Measurements from ENCODE around the gene PGGHG.
"Not testable (repeated sequence)": the region's sequence is repeated elsewhere in the genome, so short reads cannot be mapped to it uniquely, and the experiment has no call there.

The PGGHG gene

GRCh38 chr11:330307-330693 lies 41.4 kb downstream of the PGGHG start:
- in situ Hi-C loops (cut with MboI; ENCODE audit: low sequenced_read_pairs, unreplicated experiment), result no loop called here
- TF ChIP-seq CTCF (IDR thresholded peaks at IDR 0.05; ENCODE audit: borderline replicate concordance, control extremely low read depth, extremely low read depth, insufficient read depth, missing control alignments), result no peak
- no peak for DNase-seq (ENCODE audit: low spot score)

DNA sequence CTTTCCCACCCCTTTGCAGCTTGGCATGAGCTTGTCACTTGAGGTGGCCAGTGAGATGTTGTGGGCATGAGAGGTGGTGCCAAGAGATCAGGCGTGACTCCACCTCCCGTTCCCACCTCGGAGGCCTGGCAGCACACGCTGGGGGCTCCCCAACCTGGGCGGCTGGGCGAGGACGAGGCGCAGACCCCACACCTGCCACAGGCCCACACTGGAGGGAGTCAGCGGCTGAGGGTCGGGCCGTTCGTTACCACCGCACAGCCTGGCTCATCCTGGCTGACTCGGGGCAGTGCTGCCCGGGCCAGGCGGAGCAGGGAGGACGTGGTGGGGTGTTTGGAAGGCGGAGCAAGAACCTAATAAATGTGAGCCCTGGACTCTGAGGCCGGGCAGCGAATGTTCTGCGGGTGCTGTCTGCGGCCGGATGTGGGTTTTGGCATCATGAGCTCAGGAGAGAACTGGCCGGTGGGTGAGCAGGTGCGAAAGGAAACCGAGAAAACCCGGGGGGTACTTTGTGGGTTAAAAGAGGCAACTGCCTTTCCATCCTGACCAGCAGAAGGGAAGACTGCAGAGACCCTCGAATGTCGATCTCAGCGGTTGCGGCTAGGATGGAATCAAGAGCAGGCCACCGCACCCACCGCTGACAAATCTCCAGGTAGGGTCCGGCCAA lies 41.9 kb downstream of the PGGHG start:
- no peak for DNase-seq (ENCODE audit: low spot score)
- in situ Hi-C loops (cut with MboI; ENCODE audit: low sequenced_read_pairs, unreplicated experiment), result no loop called here
- TF ChIP-seq CTCF (IDR thresholded peaks at IDR 0.05; ENCODE audit: borderline replicate concordance, control extremely low read depth, extremely low read depth, insufficient read depth, missing control alignments), result no peak

DNA sequence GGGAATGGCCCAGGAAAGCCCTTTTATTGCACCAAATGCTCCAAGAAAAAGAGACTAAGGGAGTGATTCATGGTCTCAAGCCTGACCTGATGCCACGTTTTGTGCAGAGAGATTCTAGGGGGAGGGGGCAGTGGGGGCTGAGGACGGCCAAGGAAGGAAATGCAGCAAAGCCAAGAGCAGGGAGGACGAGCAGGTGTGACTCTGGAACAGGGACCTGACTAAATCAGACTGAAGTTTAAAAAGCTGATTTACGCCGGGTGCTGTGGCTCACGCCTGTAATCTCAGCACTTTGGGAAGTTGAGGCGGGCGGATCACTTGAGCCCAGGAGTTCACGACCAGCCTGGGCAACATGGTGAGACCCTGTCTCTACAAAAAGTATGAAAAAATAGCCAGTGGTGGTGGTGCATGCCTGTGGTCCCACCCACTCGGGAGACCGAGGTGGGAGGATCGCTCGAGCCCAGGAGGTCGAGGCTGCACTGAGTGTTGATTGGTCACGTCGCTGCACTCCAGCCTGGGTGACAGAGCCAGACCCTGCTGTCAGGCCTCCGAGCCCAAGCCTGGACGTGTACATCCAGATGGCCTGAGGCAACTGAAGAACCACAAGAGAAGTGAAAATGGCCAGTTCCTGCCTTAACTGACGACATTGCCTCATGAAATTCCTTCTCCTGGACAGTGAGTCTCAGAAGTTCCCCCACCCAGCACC lies 42.6 kb downstream of the PGGHG start:
- in situ Hi-C loops (cut with MboI; ENCODE audit: low sequenced_read_pairs, unreplicated experiment), result no loop called here
- no peak for DNase-seq (ENCODE audit: low spot score)
- no peak for TF ChIP-seq CTCF (IDR thresholded peaks at IDR 0.05; ENCODE audit: borderline replicate concordance, control extremely low read depth, extremely low read depth, insufficient read depth, missing control alignments)

GRCh38 chr11:332651-333480 lies 43.9 kb downstream of the PGGHG start:
- no peak for TF ChIP-seq CTCF (IDR thresholded peaks at IDR 0.05; ENCODE audit: borderline replicate concordance, control extremely low read depth, extremely low read depth, insufficient read depth, missing control alignments)
- in situ Hi-C loops (cut with MboI; ENCODE audit: low sequenced_read_pairs, unreplicated experiment), result no loop called here
- no peak for DNase-seq (ENCODE audit: low spot score)

DNA sequence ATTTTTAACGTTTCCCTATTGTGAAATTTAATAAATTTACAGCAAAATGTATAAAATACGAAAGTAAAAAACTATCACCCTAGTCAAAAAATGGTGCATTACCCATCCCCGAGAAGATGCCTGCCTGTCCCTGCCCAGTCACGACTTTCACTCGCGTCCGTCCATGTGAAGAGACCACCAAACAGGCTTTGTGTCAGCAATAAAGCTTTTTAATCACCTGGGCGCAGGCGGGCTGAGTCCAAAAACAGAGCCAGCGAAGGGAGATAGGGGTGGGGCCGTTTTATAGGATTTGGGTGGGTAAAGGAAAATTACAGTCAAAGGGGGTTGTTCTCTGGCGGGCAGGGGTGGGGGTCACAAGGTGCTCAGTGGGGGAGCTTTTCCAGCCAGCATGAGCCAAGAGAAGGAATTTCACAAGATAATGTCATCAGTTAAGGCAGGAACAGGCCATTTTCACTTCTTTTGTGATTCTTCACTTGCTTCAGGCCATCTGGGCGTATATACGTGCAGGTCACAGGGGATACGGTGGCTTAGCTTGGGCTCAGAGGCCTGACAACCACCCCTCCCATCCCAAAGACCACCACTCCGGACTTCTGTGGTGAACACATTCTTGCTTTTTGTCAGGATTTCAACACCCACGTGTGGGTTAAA lies 44.8 kb downstream of the PGGHG start:
- in situ Hi-C loops (cut with MboI; ENCODE audit: low sequenced_read_pairs, unreplicated experiment); DNase-seq (ENCODE audit: low spot score): not testable (repeated sequence)

GRCh38 chr11:334264-334994 lies 45.5 kb downstream of the PGGHG start:
- DNase-seq (ENCODE audit: low spot score), result no peak
- TF ChIP-seq CTCF (IDR thresholded peaks at IDR 0.05; ENCODE audit: borderline replicate concordance, control extremely low read depth, extremely low read depth, insufficient read depth, missing control alignments), result no peak
- in situ Hi-C loops (cut with MboI; ENCODE audit: low sequenced_read_pairs, unreplicated experiment), result no loop called here

Data from GM13976 (cell line).